DND-41 (cell line): ENCODE measurements around the gene ANXA8L1.

Source experiments
- CTCF ChIP-seq: IDR thresholded peaks from 2 replicates; pipeline ENCODE4 v1.5.1; 2012; ENCODE audit warnings: borderline replicate concordance, low read length, moderate library complexity, mild to moderate bottlenecking; ENCODE audit not compliant: poor library complexity, severe bottlenecking; ENCODE audit errors: extremely low read depth
- EZH2 ChIP-seq: IDR thresholded peaks from 3 replicates; pipeline ENCODE4 v1.6.1; 2012; ENCODE audit warnings: borderline replicate concordance, low read depth, mild to moderate bottlenecking, moderate library complexity, low read length, inconsistent platforms; ENCODE audit not compliant: severe bottlenecking

- TF ChIP-seq CTCF: no peak
- TF ChIP-seq EZH2: no peak
These were observed 49.5 kb upstream of the ANXA8L1 start for GRCh38 chr10:46326066-46326465.
